Measurements from ENCODE around the gene TAB2. TPM values are rescaled to one million over a fixed set of nuclear protein-coding genes. Genes with fewer than 3 reads are reported as not detected.

TAB2 gene
- total RNA-seq (180 TPM), polyA plus RNA-seq (10 to 100 TPM; 21.6 to 26.8 (median 22.0) TPM)

- Mint-ChIP-seq H3K36me3 (no peaks in the 10 kb centered on the region), H3K27ac (peak within 1 kb of the TSS; percentile 86 to 95 (median 93)), H3K4me3 (peak within 1 kb of the TSS; percentile 91 to 98 (median 94)), H3K27me3 (no peaks in the 10 kb centered on the region), H3K9me3 (peaks cover 0 to 3% (median 0%) of the 10 kb centered on the region in 7 donors), H3K4me1 (peaks cover 17 to 49% (median 29%) of the 10 kb centered on the region in 4 donors)
- Histone ChIP-seq H3K27me3 (ENCODE audit: control insufficient read depth, insufficient read depth, low read length) (no peaks in the 10 kb centered on the region), H3K36me3 (ENCODE audit: control insufficient read depth, insufficient read depth, low read length) (no peaks in the 10 kb centered on the region), H3K4me1 (ENCODE audit: control insufficient read depth, insufficient read depth, low read length, poor library complexity, severe bottlenecking) (peaks cover 52% of the 10 kb centered on the region), H3K27ac (ENCODE audit: insufficient read depth, low read length, poor library complexity, severe bottlenecking) (peak within 1 kb of the TSS; percentile 94), H3K9me3 (ENCODE audit: control insufficient read depth in 2 of 2, low read length in 2 of 2) (no peaks in the 10 kb centered on the region), H3K4me3 (ENCODE audit: low read depth, low read length) (peak within 1 kb of the TSS; percentile 96)
- ATAC-seq (ENCODE audit: low read depth in 2 of 2) (peak; percentile 22 to 28), DNase-seq (peak; percentile 67 to 92 (median 67))
These were observed at the start of gene TAB2 for GRCh38 chr6:149317644-149318571. TAB2 (plus strand) TSS chr6:149317712; CDS start chr6:149369998, 52,286 bp downstream.

- ATAC-seq (ENCODE audit: low read depth in 2 of 2) (no peak), DNase-seq (no peak)
- Histone ChIP-seq H3K36me3 (ENCODE audit: control insufficient read depth, insufficient read depth, low read length) (no peaks in the 10 kb centered on the region), H3K27ac (ENCODE audit: insufficient read depth, low read length, poor library complexity, severe bottlenecking) (no peak overlapping the region), H3K4me1 (ENCODE audit: control insufficient read depth, insufficient read depth, low read length, poor library complexity, severe bottlenecking) (peaks cover 51% of the 10 kb centered on the region), H3K27me3 (ENCODE audit: control insufficient read depth, insufficient read depth, low read length) (no peaks in the 10 kb centered on the region), H3K9me3 (ENCODE audit: control insufficient read depth in 2 of 2, low read length in 2 of 2) (no peaks in the 10 kb centered on the region), H3K4me3 (ENCODE audit: low read depth, low read length) (no peak overlapping the region)
- Mint-ChIP-seq H3K4me3 (no peak overlapping the region), H3K36me3 (no peaks in the 10 kb centered on the region), H3K27ac (peak overlapping the region in 1 of 3 donors; percentile 2), H3K27me3 (peaks cover 6% of the 10 kb centered on the region), H3K4me1 (peaks cover 20 to 71% (median 41%) of the 10 kb centered on the region in 4 donors), H3K9me3 (peaks cover 0 to under 1% (median 0%) of the 10 kb centered on the region in 7 donors)
These were observed 49.4 kb upstream of the TAB2 start for GRCh38 chr6:149268146-149268545.

GRCh38 chr6:149268768-149269167, 48.7 kb upstream of the TAB2 start:
- no peak overlapping the region for H3K27ac ChIP-seq (ENCODE audit: insufficient read depth, low read length, poor library complexity, severe bottlenecking)
- no peak overlapping the region for H3K4me3 Mint-ChIP-seq
- H3K36me3 ChIP-seq (ENCODE audit: control insufficient read depth, insufficient read depth, low read length): no peaks in the 10 kb centered on the region
- peaks cover 0 to 3% (median 0%) of the 10 kb centered on the region in 7 donors for H3K9me3 Mint-ChIP-seq
- DNase-seq (no peak), ATAC-seq (ENCODE audit: low read depth in 2 of 2) (no peak)
- no peaks in the 10 kb centered on the region for H3K9me3 ChIP-seq (ENCODE audit: control insufficient read depth in 2 of 2, low read length in 2 of 2)
- peaks cover 49% of the 10 kb centered on the region for H3K4me1 ChIP-seq (ENCODE audit: control insufficient read depth, insufficient read depth, low read length, poor library complexity, severe bottlenecking)
- peaks cover 20 to 71% (median 47%) of the 10 kb centered on the region in 4 donors for H3K4me1 Mint-ChIP-seq
- peaks cover 6% of the 10 kb centered on the region for H3K27me3 Mint-ChIP-seq
- H3K36me3 Mint-ChIP-seq: no peaks in the 10 kb centered on the region
- no peak overlapping the region for H3K4me3 ChIP-seq (ENCODE audit: low read depth, low read length)
- no peak overlapping the region for H3K27ac Mint-ChIP-seq
- no peaks in the 10 kb centered on the region for H3K27me3 ChIP-seq (ENCODE audit: control insufficient read depth, insufficient read depth, low read length)

- Histone ChIP-seq H3K9me3 (ENCODE audit: control insufficient read depth in 2 of 2, low read length in 2 of 2) (no peaks in the 10 kb centered on the region), H3K27ac (ENCODE audit: insufficient read depth, low read length, poor library complexity, severe bottlenecking) (no peak overlapping the region), H3K4me1 (ENCODE audit: control insufficient read depth, insufficient read depth, low read length, poor library complexity, severe bottlenecking) (peaks cover 31% of the 10 kb centered on the region), H3K27me3 (ENCODE audit: control insufficient read depth, insufficient read depth, low read length) (no peaks in the 10 kb centered on the region), H3K36me3 (ENCODE audit: control insufficient read depth, insufficient read depth, low read length) (no peaks in the 10 kb centered on the region), H3K4me3 (ENCODE audit: low read depth, low read length) (no peak overlapping the region)
- Mint-ChIP-seq H3K27me3 (peaks cover 5% of the 10 kb centered on the region), H3K9me3 (peaks cover 0 to 3% (median 0%) of the 10 kb centered on the region in 7 donors), H3K4me1 (peaks cover 22 to 61% (median 38%) of the 10 kb centered on the region in 4 donors), H3K4me3 (peak overlapping the region in 1 of 4 donors; percentile 21), H3K27ac (peak overlapping the region in 2 of 3 donors; percentile 38 to 91), H3K36me3 (no peaks in the 10 kb centered on the region)
- no peak for ATAC-seq (ENCODE audit: low read depth in 2 of 2)
- no peak for DNase-seq
These were observed 46.9 kb upstream of the TAB2 start for GRCh38 chr6:149270616-149271015.

- peak; percentile 9 to 75 (median 28) for DNase-seq
- H3K9me3 Mint-ChIP-seq: peaks cover 0 to 3% (median 0%) of the 10 kb centered on the region in 7 donors
- peak overlapping the region; percentile 16 to 85 (median 64) for H3K4me3 Mint-ChIP-seq
- H3K27ac Mint-ChIP-seq: peak overlapping the region; percentile 91 to 95 (median 94)
- no peaks in the 10 kb centered on the region for H3K27me3 ChIP-seq (ENCODE audit: control insufficient read depth, insufficient read depth, low read length)
- peak overlapping the region; percentile 72 for H3K4me3 ChIP-seq (ENCODE audit: low read depth, low read length)
- ATAC-seq (ENCODE audit: low read depth in 2 of 2): peak; percentile 73 to 79
- no peaks in the 10 kb centered on the region for H3K36me3 ChIP-seq (ENCODE audit: control insufficient read depth, insufficient read depth, low read length)
- peaks cover 30% of the 10 kb centered on the region for H3K4me1 ChIP-seq (ENCODE audit: control insufficient read depth, insufficient read depth, low read length, poor library complexity, severe bottlenecking)
- H3K4me1 Mint-ChIP-seq: peaks cover 16 to 51% (median 33%) of the 10 kb centered on the region in 4 donors
- no peaks in the 10 kb centered on the region for H3K27me3 Mint-ChIP-seq
- H3K9me3 ChIP-seq (ENCODE audit: control insufficient read depth in 2 of 2, low read length in 2 of 2): no peaks in the 10 kb centered on the region
- H3K36me3 Mint-ChIP-seq: no peaks in the 10 kb centered on the region
- peak overlapping the region; percentile 64 for H3K27ac ChIP-seq (ENCODE audit: insufficient read depth, low read length, poor library complexity, severe bottlenecking)
These were observed 45.9 kb upstream of the TAB2 start for GRCh38 chr6:149271348-149272340.

- peaks cover 29 to 46% (median 35%) of the 10 kb centered on the region in 4 donors for H3K4me1 Mint-ChIP-seq
- H3K27me3 Mint-ChIP-seq: no peaks in the 10 kb centered on the region
- no peak overlapping the region for H3K27ac ChIP-seq (ENCODE audit: insufficient read depth, low read length, poor library complexity, severe bottlenecking)
- H3K9me3 ChIP-seq (ENCODE audit: control insufficient read depth in 2 of 2, low read length in 2 of 2): no peaks in the 10 kb centered on the region
- peak overlapping the region in 2 of 4 donors; percentile 6 to 69 for H3K4me3 Mint-ChIP-seq
- H3K36me3 Mint-ChIP-seq: no peaks in the 10 kb centered on the region
- no peak overlapping the region for H3K4me3 ChIP-seq (ENCODE audit: low read depth, low read length)
- no peaks in the 10 kb centered on the region for H3K27me3 ChIP-seq (ENCODE audit: control insufficient read depth, insufficient read depth, low read length)
- DNase-seq: peak in 1 of 3 donors; percentile 49
- ATAC-seq (ENCODE audit: low read depth in 2 of 2): peak in 1 of 2 donors; percentile 9
- H3K27ac Mint-ChIP-seq: peak overlapping the region in 1 of 3 donors; percentile 79
- H3K36me3 ChIP-seq (ENCODE audit: control insufficient read depth, insufficient read depth, low read length): no peaks in the 10 kb centered on the region
- peaks cover 30% of the 10 kb centered on the region for H3K4me1 ChIP-seq (ENCODE audit: control insufficient read depth, insufficient read depth, low read length, poor library complexity, severe bottlenecking)
- peaks cover 0 to 3% (median 0%) of the 10 kb centered on the region in 7 donors for H3K9me3 Mint-ChIP-seq
These were observed 44.2 kb upstream of the TAB2 start for GRCh38 chr6:149273318-149273717.

GRCh38 chr6:149275621-149276020, 41.9 kb upstream of the TAB2 start:
- Mint-ChIP-seq H3K27ac (no peak overlapping the region), H3K27me3 (no peaks in the 10 kb centered on the region), H3K36me3 (no peaks in the 10 kb centered on the region), H3K4me1 (peaks cover 45 to 49% (median 47%) of the 10 kb centered on the region in 4 donors), H3K9me3 (peaks cover 0 to 3% (median 0%) of the 10 kb centered on the region in 7 donors), H3K4me3 (no peak overlapping the region)
- ATAC-seq (ENCODE audit: low read depth in 2 of 2) (no peak), DNase-seq (no peak)
- Histone ChIP-seq H3K27me3 (ENCODE audit: control insufficient read depth, insufficient read depth, low read length) (no peaks in the 10 kb centered on the region), H3K9me3 (ENCODE audit: control insufficient read depth in 2 of 2, low read length in 2 of 2) (no peaks in the 10 kb centered on the region), H3K4me3 (ENCODE audit: low read depth, low read length) (no peak overlapping the region), H3K36me3 (ENCODE audit: control insufficient read depth, insufficient read depth, low read length) (no peaks in the 10 kb centered on the region), H3K4me1 (ENCODE audit: control insufficient read depth, insufficient read depth, low read length, poor library complexity, severe bottlenecking) (peaks cover 29% of the 10 kb centered on the region), H3K27ac (ENCODE audit: insufficient read depth, low read length, poor library complexity, severe bottlenecking) (no peak overlapping the region)

Measured in CD4-positive, CD25-positive, alpha-beta regulatory T cell (primary cell).